Endodermal cell (in vitro differentiated cells): ENCODE data around the gene SPDYE4. TPM values are rescaled to one million over a fixed set of nuclear protein-coding genes. Genes with fewer than 3 reads are reported as not detected.

ENCODE experiments used
- DNase-seq: peaks from one replicate; pipeline ENCODE4 v3.0.0-alpha.2; 2017
- H3K27ac ChIP-seq: 2 replicates; pipeline ENCODE4 v1.5.1; 2013; ENCODE audit warnings: mild to moderate bottlenecking, low read depth, low read length, moderate library complexity
- H3K27me3 ChIP-seq: 2 replicates; pipeline ENCODE4 v1.6.1; 2013; ENCODE audit warnings: mild to moderate bottlenecking, low read length, moderate library complexity; ENCODE audit not compliant: insufficient read depth, control insufficient read depth, poor library complexity, severe bottlenecking
- H3K36me3 ChIP-seq: 2 replicates; pipeline ENCODE4 v1.7.0; 2013; ENCODE audit warnings: mild to moderate bottlenecking, low read length, moderate library complexity; ENCODE audit not compliant: control insufficient read depth, insufficient read depth
- H3K4me1 ChIP-seq: one replicate; pipeline ENCODE4 v1.7.0; 2013; ENCODE audit warnings: low read length; ENCODE audit not compliant: control insufficient read depth, insufficient read depth
- H3K4me3 ChIP-seq: 2 replicates; pipeline ENCODE4 v1.5.1; 2013; ENCODE audit warnings: mild to moderate bottlenecking, low read length, moderate library complexity
- H3K9ac ChIP-seq: 2 replicates; pipeline ENCODE4 v1.6.1; 2013; ENCODE audit warnings: mild to moderate bottlenecking, low read length, moderate library complexity; ENCODE audit not compliant: poor library complexity, severe bottlenecking; ENCODE audit errors: extremely low read depth
- H3K9me3 ChIP-seq: 2 replicates; pipeline ENCODE4 v1.6.1; 2013; ENCODE audit warnings: mild to moderate bottlenecking, low read length, moderate library complexity; ENCODE audit not compliant: control insufficient read depth
- H3K27ac Mint-ChIP-seq: 2 replicates; pipeline ENCODE4 v1.8.0; 2020; ENCODE audit warnings: mixed read lengths
- H3K27me3 Mint-ChIP-seq: 2 replicates; pipeline ENCODE4 v1.8.0; 2021; ENCODE audit warnings: mild to moderate bottlenecking, mixed read lengths; ENCODE audit not compliant: insufficient read depth
- H3K36me3 Mint-ChIP-seq: 2 replicates; pipeline ENCODE4 v1.8.0; 2020; ENCODE audit warnings: low read depth, mixed read lengths
- H3K4me1 Mint-ChIP-seq: 2 replicates; pipeline ENCODE4 v1.8.0; 2020; ENCODE audit warnings: mixed read lengths
- H3K4me3 Mint-ChIP-seq: 2 replicates; pipeline ENCODE4 v1.8.0; 2020; ENCODE audit warnings: mild to moderate bottlenecking, moderate library complexity, mixed read lengths
- H3K9me3 Mint-ChIP-seq: 2 replicates; pipeline ENCODE4 v1.8.0; 2020; ENCODE audit warnings: mild to moderate bottlenecking, mixed read lengths
- CTCF ChIP-seq: fragments of 200-600 bp; sonication (generic); conservative IDR thresholded peaks from 2 replicates; pipeline ENCODE4 v1.5.0; 2021; ENCODE audit warnings: antibody characterized with exemption, mild to moderate bottlenecking
- WGBS, 2 experiments: methylation state at CpG; one replicate each; pipeline versions ENCODE4 v1.1.5 to v1.1.7; 2013; ENCODE audit warnings: missing lambda C conversion rate in 2 of 2, mixed read lengths in 1 of 2; ENCODE audit not compliant: insufficient coverage in 1 of 2, insufficient read length in 1 of 2; 5-methylcytosine and 5-hydroxymethylcytosine counted together
- total RNA-seq, 2 donors: library from RNA; stranded (reverse); fragmentation: NEBNext Ultra II Directional in 1 of 2; extraction: Animal tissue kit (Norgen Biotek cat#: 25700) in 1 of 2; gene quantifications; 2 replicates in 1 of 2; 3 replicates in 1 of 2; pipeline ENCODE4 v1.2.1, GENCODE V29; 2021

Gene SPDYE4
- total RNA-seq, 2 donors from 2014 or later = not detected

GRCh38 chr17:8803531-8804420 is 45.4 kb upstream of the SPDYE4 start:
- H3K9me3 ChIP-seq = peaks cover 7% of the 10 kb centered on the region
- peaks cover 7% of the 10 kb centered on the region for H3K4me1 Mint-ChIP-seq
- H3K27me3 Mint-ChIP-seq = peaks cover 23% of the 10 kb centered on the region
- no peak overlapping the region for H3K27ac Mint-ChIP-seq
- no peaks in the 10 kb centered on the region for H3K36me3 ChIP-seq
- WGBS, 2 experiments = 81 to 82% methylated on average over 16 to 19 of the region's 19 CpGs
- peak; percentile 84 for DNase-seq
- TF ChIP-seq CTCF = peak; percentile 73
- no peak overlapping the region for H3K4me3 ChIP-seq
- no peaks in the 10 kb centered on the region for H3K4me1 ChIP-seq
- no peaks in the 10 kb centered on the region for H3K36me3 Mint-ChIP-seq
- H3K9ac ChIP-seq = no peak overlapping the region
- peaks cover 2% of the 10 kb centered on the region for H3K27me3 ChIP-seq
- H3K4me3 Mint-ChIP-seq = no peak overlapping the region
- H3K9me3 Mint-ChIP-seq = no peaks in the 10 kb centered on the region
- H3K27ac ChIP-seq = no peak overlapping the region

GRCh38 chr17:8801135-8801840 is 42.9 kb upstream of the SPDYE4 start:
- Histone ChIP-seq H3K36me3 (no peaks in the 10 kb centered on the region), H3K9ac (no peak overlapping the region), H3K4me3 (no peak overlapping the region), H3K27ac (no peak overlapping the region), H3K4me1 (no peaks in the 10 kb centered on the region), H3K27me3 (peaks cover 23% of the 10 kb centered on the region), H3K9me3 (no peaks in the 10 kb centered on the region)
- no peaks in the 10 kb centered on the region for H3K36me3 Mint-ChIP-seq
- TF ChIP-seq CTCF = no peak
- H3K27ac Mint-ChIP-seq = no peak overlapping the region
- WGBS, 2 experiments = 91 to 92% methylated on average over 2 to 6 of the region's 6 CpGs
- peak; percentile 47 for DNase-seq
- peaks cover 35% of the 10 kb centered on the region for H3K27me3 Mint-ChIP-seq
- no peak overlapping the region for H3K4me3 Mint-ChIP-seq
- H3K9me3 Mint-ChIP-seq = no peaks in the 10 kb centered on the region
- peaks cover 10% of the 10 kb centered on the region for H3K4me1 Mint-ChIP-seq

GRCh38 chr17:8800656-8801055 is 42.3 kb upstream of the SPDYE4 start:
- Mint-ChIP-seq H3K27ac (no peak overlapping the region), H3K4me3 (no peak overlapping the region), H3K4me1 (peaks cover 10% of the 10 kb centered on the region), H3K36me3 (no peaks in the 10 kb centered on the region), H3K9me3 (no peaks in the 10 kb centered on the region), H3K27me3 (peaks cover 39% of the 10 kb centered on the region)
- H3K27ac ChIP-seq = no peak overlapping the region
- DNase-seq = peak; percentile 34
- peaks cover 23% of the 10 kb centered on the region for H3K27me3 ChIP-seq
- H3K4me1 ChIP-seq = no peaks in the 10 kb centered on the region
- no peak overlapping the region for H3K4me3 ChIP-seq
- TF ChIP-seq CTCF = no peak
- no peak overlapping the region for H3K9ac ChIP-seq
- no peaks in the 10 kb centered on the region for H3K36me3 ChIP-seq
- H3K9me3 ChIP-seq = no peaks in the 10 kb centered on the region
- WGBS, 2 experiments = 86 to 90% methylated on average over 1 to 2 of the region's 2 CpGs
